H9 (cell line): ENCODE data around the gene CHMP6. TPM values are rescaled to one million over a fixed set of nuclear protein-coding genes. Genes with fewer than 3 reads are reported as not detected.
A peak's percentile ranks its signal among the peaks of the same experiment; 100 is the strongest.

ENCODE experiments used
- DNase-seq: peaks from one replicate; pipeline ENCODE4 v3.0.0-alpha.2; 2017
- H2AFZ ChIP-seq: one replicate; pipeline ENCODE4 v1.6.1; 2013; ENCODE audit warnings: mild to moderate bottlenecking, low read length, control low read depth, moderate library complexity
- H2AK5ac ChIP-seq: 2 replicates; pipeline ENCODE4 v1.6.1; 2013; ENCODE audit warnings: low read length, control low read depth, mixed read lengths; ENCODE audit not compliant: insufficient read length
- H2BK120ac ChIP-seq: one replicate; pipeline ENCODE4 v1.6.1; 2013; ENCODE audit warnings: low read depth, mild to moderate bottlenecking, low read length, control low read depth, inconsistent platforms; ENCODE audit not compliant: poor library complexity, severe bottlenecking
- H2BK12ac ChIP-seq: 2 replicates; pipeline ENCODE4 v1.6.1; 2013; ENCODE audit warnings: low read length, control low read depth, mixed read lengths, low read depth; ENCODE audit not compliant: insufficient read length
- H2BK15ac ChIP-seq: 2 replicates; pipeline ENCODE4 v1.6.1; 2013; ENCODE audit warnings: low read depth, low read length, control low read depth
- H2BK20ac ChIP-seq: one replicate; pipeline ENCODE4 v1.6.1; 2013; ENCODE audit warnings: low read depth, mild to moderate bottlenecking, low read length, control low read depth, inconsistent platforms; ENCODE audit not compliant: poor library complexity, severe bottlenecking
- H2BK5ac ChIP-seq: 2 replicates; pipeline ENCODE4 v1.6.1; 2013; ENCODE audit warnings: low read length, control low read depth, mixed read lengths; ENCODE audit not compliant: insufficient read length
- H3K14ac ChIP-seq: 2 replicates; pipeline ENCODE4 v1.6.1; 2013; ENCODE audit warnings: low read length, control low read depth; ENCODE audit not compliant: insufficient read depth
- H3K18ac ChIP-seq: 2 replicates; pipeline ENCODE4 v1.6.1; 2013; ENCODE audit warnings: low read depth, mild to moderate bottlenecking, mixed read lengths, low read length, control low read depth; ENCODE audit not compliant: insufficient read length
- H3K23ac ChIP-seq: 2 replicates; pipeline ENCODE4 v1.6.1; 2013; ENCODE audit warnings: low read length, control low read depth, mixed read lengths, low read depth; ENCODE audit not compliant: insufficient read length
- H3K23me2 ChIP-seq: 2 replicates; pipeline ENCODE4 v1.6.1; 2013; ENCODE audit warnings: low read depth, mild to moderate bottlenecking, mixed read lengths, low read length, control low read depth; ENCODE audit not compliant: insufficient read length, poor library complexity, severe bottlenecking
- H3K27ac ChIP-seq: 2 replicates; pipeline ENCODE4 v1.5.1; 2013; ENCODE audit warnings: low read length, control low read depth, mixed read lengths, low read depth; ENCODE audit not compliant: insufficient read length
- H3K27me3 ChIP-seq: 2 replicates; pipeline ENCODE4 v1.6.1; 2013; ENCODE audit warnings: low read length, control low read depth, inconsistent platforms; ENCODE audit not compliant: insufficient read depth
- H3K4ac ChIP-seq: 2 replicates; pipeline ENCODE4 v1.6.1; 2013; ENCODE audit warnings: low read depth, mild to moderate bottlenecking, control low read depth, inconsistent platforms, low read length, moderate library complexity
- H3K4me1 ChIP-seq: 2 replicates; pipeline ENCODE4 v1.6.1; 2013; ENCODE audit warnings: low read length, control low read depth, inconsistent platforms; ENCODE audit not compliant: insufficient read depth
- H3K4me2 ChIP-seq: 2 replicates; pipeline ENCODE4 v1.6.1; 2013; ENCODE audit warnings: low read length, control low read depth, mixed read lengths; ENCODE audit not compliant: insufficient read length, insufficient read depth
- H3K56ac ChIP-seq: 2 replicates; pipeline ENCODE4 v1.6.1; 2013; ENCODE audit warnings: low read depth, mild to moderate bottlenecking, mixed read lengths, low read length, control low read depth; ENCODE audit not compliant: insufficient read length
- H3K79me1 ChIP-seq: 2 replicates; pipeline ENCODE4 v1.6.1; 2013; ENCODE audit warnings: low read depth, mild to moderate bottlenecking, moderate library complexity, low read length, control low read depth, inconsistent platforms; ENCODE audit not compliant: insufficient read depth, poor library complexity, severe bottlenecking
- H3K79me2 ChIP-seq: 2 replicates; pipeline ENCODE4 v1.6.1; 2013; ENCODE audit warnings: low read length, control low read depth, inconsistent platforms; ENCODE audit not compliant: insufficient read depth
- H3K9ac ChIP-seq: 2 replicates; pipeline ENCODE4 v1.6.1; 2013; ENCODE audit warnings: low read length, control low read depth, mixed read lengths; ENCODE audit not compliant: insufficient read length; ENCODE audit errors: extremely low read depth
- H3K9me3 ChIP-seq: one replicate; pipeline ENCODE4 v1.6.1; 2013; ENCODE audit warnings: low read depth, low read length, inconsistent platforms; ENCODE audit not compliant: control insufficient read depth
- H3T11ph ChIP-seq: one replicate; pipeline ENCODE4 v1.6.1; 2013; ENCODE audit warnings: mild to moderate bottlenecking, low read length, control low read depth, inconsistent platforms
- H4K20me1 ChIP-seq: one replicate; pipeline ENCODE4 v1.6.1; 2013; ENCODE audit not compliant: control insufficient read depth, insufficient read length, insufficient read depth
- H4K5ac ChIP-seq: 2 replicates; pipeline ENCODE4 v1.6.1; 2013; ENCODE audit warnings: low read depth, mild to moderate bottlenecking, mixed read lengths, low read length, control low read depth; ENCODE audit not compliant: insufficient read length
- H4K8ac ChIP-seq: replicated peaks from 2 replicates; pipeline ENCODE4 v1.6.1; 2013; ENCODE audit warnings: low read length, control low read depth, mixed read lengths, low read depth; ENCODE audit not compliant: insufficient read length
- H4K91ac ChIP-seq: 2 replicates; pipeline ENCODE4 v1.6.1; 2013; ENCODE audit warnings: low read depth, mild to moderate bottlenecking, moderate library complexity, mixed read lengths, low read length, control low read depth; ENCODE audit not compliant: insufficient read length
- H3K27ac Mint-ChIP-seq, 3 experiments: 2 replicates in 2 of 3; 3 replicates in 1 of 3; pipeline ENCODE4 v1.8.0; 2020 to 2021; ENCODE audit warnings: mixed read lengths in 3 of 3, mild to moderate bottlenecking in 1 of 3, moderate library complexity in 1 of 3
- H3K27me3 Mint-ChIP-seq: 2 replicates; pipeline ENCODE4 v1.8.0; 2021; ENCODE audit warnings: low read depth, mild to moderate bottlenecking, moderate library complexity, mixed read lengths
- H3K36me3 Mint-ChIP-seq, 3 experiments: 2 replicates in 2 of 3; 3 replicates in 1 of 3; pipeline ENCODE4 v1.8.0; 2020 to 2021; ENCODE audit warnings: low read depth in 3 of 3, mixed read lengths in 3 of 3; ENCODE audit not compliant: insufficient read depth in 1 of 3
- H3K4me1 Mint-ChIP-seq, 2 experiments: 2 replicates each; pipeline ENCODE4 v1.8.0; 2020; ENCODE audit warnings: mixed read lengths in 2 of 2
- H3K4me3 Mint-ChIP-seq, 2 experiments: 2 replicates in 1 of 2; 3 replicates in 1 of 2; pipeline ENCODE4 v1.8.0; 2020 to 2021; ENCODE audit warnings: mild to moderate bottlenecking in 2 of 2, mixed read lengths in 2 of 2, moderate library complexity in 1 of 2
- H3K9me3 Mint-ChIP-seq, 2 experiments: 2 replicates in 1 of 2; 3 replicates in 1 of 2; pipeline ENCODE4 v1.8.0; 2020; ENCODE audit warnings: mild to moderate bottlenecking in 2 of 2, mixed read lengths in 2 of 2, moderate library complexity in 1 of 2
- WGBS: extraction: QIAGEN DNeasy Blood & Tissue Kit; methylation state at CpG from one replicate; pipeline ENCODE4 v1.1.7; 2013; ENCODE audit warnings: missing lambda C conversion rate, low lambda C conversion rate, mixed read lengths; ENCODE audit not compliant: insufficient read length; ENCODE audit errors: extremely low coverage; 5-methylcytosine and 5-hydroxymethylcytosine counted together
- total RNA-seq: library from RNA; stranded (reverse); gene quantifications from 2 replicates; pipeline ENCODE4 v1.2.1, GENCODE V29; 2021
- TF ChIP-seq, protein P1 (sequence below): fragments of 200-600 bp; sonication (generic); conservative IDR thresholded peaks from 3 replicates; pipeline ENCODE4 v1.8.0; 2021; ENCODE audit warnings: antibody characterized with exemption, mild to moderate bottlenecking

CHMP6 gene
- total RNA-seq, 1 experiment from 2014 or later, result 23.4 TPM

DNA sequence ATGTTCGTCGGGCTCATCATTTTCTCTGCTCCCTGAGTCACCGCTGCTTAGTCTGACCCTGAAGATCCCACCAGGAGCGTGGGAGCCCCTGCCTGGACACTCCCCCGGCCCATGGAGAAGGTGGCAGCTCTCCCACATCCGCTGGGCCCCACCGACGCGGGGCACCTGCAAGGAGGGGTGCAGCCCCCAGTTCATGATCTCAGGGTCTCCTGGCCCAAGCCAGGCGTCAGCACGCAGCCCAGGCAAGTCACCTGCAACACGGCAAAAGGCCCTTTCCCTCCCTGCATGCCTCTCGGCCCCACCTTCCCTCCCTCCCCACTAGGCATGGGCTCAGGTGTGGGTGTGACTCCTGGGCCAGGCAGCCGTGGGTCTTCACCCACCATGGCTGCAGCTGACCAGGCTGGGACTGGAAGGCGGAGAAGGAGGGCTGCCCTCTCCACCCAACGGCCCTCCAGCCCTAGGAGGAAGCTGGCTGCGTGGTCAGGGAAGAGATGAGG, 9.7 kb upstream of the CHMP6 start:
- H3K9ac ChIP-seq, result no peak overlapping the region
- H3K23me2 ChIP-seq, result no peaks in the 10 kb centered on the region
- no peak overlapping the region for H3K23ac ChIP-seq
- DNase-seq, result no peak
- no peak overlapping the region for H4K91ac ChIP-seq
- TF ChIP-seq, protein P1, sequence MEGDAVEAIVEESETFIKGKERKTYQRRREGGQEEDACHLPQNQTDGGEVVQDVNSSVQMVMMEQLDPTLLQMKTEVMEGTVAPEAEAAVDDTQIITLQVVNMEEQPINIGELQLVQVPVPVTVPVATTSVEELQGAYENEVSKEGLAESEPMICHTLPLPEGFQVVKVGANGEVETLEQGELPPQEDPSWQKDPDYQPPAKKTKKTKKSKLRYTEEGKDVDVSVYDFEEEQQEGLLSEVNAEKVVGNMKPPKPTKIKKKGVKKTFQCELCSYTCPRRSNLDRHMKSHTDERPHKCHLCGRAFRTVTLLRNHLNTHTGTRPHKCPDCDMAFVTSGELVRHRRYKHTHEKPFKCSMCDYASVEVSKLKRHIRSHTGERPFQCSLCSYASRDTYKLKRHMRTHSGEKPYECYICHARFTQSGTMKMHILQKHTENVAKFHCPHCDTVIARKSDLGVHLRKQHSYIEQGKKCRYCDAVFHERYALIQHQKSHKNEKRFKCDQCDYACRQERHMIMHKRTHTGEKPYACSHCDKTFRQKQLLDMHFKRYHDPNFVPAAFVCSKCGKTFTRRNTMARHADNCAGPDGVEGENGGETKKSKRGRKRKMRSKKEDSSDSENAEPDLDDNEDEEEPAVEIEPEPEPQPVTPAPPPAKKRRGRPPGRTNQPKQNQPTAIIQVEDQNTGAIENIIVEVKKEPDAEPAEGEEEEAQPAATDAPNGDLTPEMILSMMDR, result no peak
- no peak overlapping the region for H3K18ac ChIP-seq
- H2BK15ac ChIP-seq, result no peak overlapping the region
- no peak overlapping the region for H3K4ac ChIP-seq
- Mint-ChIP-seq H3K9me3 (no peaks in the 10 kb centered on the region; a peak in 1 of 5 replicates), H3K4me3 (peak overlapping the region; percentile 45 to 70; a peak in 4 of 5 replicates), H3K4me1 (peaks cover 13 to 20% of the 10 kb centered on the region in 2 experiments), H3K36me3 (no peaks in the 10 kb centered on the region), H3K27ac (no peak overlapping the region), H3K27me3 (peaks cover 34% of the 10 kb centered on the region)
- H3K79me2 ChIP-seq, result no peaks in the 10 kb centered on the region
- no peak overlapping the region for H2AK5ac ChIP-seq
- H4K8ac ChIP-seq, result no peak overlapping the region
- no peaks in the 10 kb centered on the region for H4K20me1 ChIP-seq
- no peaks in the 10 kb centered on the region for H3K9me3 ChIP-seq
- H2BK12ac ChIP-seq, result no peak overlapping the region
- H3K79me1 ChIP-seq, result no peaks in the 10 kb centered on the region
- H3T11ph ChIP-seq, result no peak overlapping the region
- no peak overlapping the region for H2AFZ ChIP-seq
- H3K27ac ChIP-seq, result no peak overlapping the region
- no peak overlapping the region for H2BK120ac ChIP-seq
- no peak overlapping the region for H2BK5ac ChIP-seq
- H2BK20ac ChIP-seq, result no peak overlapping the region
- no peaks in the 10 kb centered on the region; the same call in 1 of the 2 replicates for H3K4me1 ChIP-seq
- H4K5ac ChIP-seq, result no peak overlapping the region
- no peak overlapping the region for H3K56ac ChIP-seq
- WGBS, result no CpG with 5 or more reads among the region's 17 CpGs
- no peaks in the 10 kb centered on the region for H3K27me3 ChIP-seq
- H3K4me2 ChIP-seq, result no peak overlapping the region
- no peak overlapping the region for H3K14ac ChIP-seq
